H1 (cell line): ENCODE data around the gene CST1. TPM values are rescaled to one million over a fixed set of nuclear protein-coding genes. Genes with fewer than 3 reads are reported as not detected.

Experiments used
- ATF3 ChIP-seq: IDR thresholded peaks from 2 replicates; pipeline ENCODE4 v1.6.1; 2011; ENCODE audit warnings: low read depth, mild to moderate bottlenecking, low read length; ENCODE audit not compliant: insufficient read depth
- KDM4A ChIP-seq: IDR thresholded peaks from one replicate; pipeline ENCODE4 v1.7.1; 2012; ENCODE audit warnings: low read depth, mild to moderate bottlenecking, moderate library complexity, low read length, inconsistent platforms; ENCODE audit not compliant: severe bottlenecking
- NANOG ChIP-seq: IDR thresholded peaks from 2 replicates; pipeline ENCODE4 v1.6.1; 2011; ENCODE audit warnings: low read length, low read depth, mild to moderate bottlenecking, inconsistent platforms; ENCODE audit not compliant: insufficient read depth, poor library complexity, severe bottlenecking
- TAF1 ChIP-seq: IDR thresholded peaks from 2 replicates; pipeline ENCODE4 v1.6.1; 2011; ENCODE audit warnings: mild to moderate bottlenecking, low read depth, low read length
- polyA plus RNA-seq, 7 experiments: library from polyadenylated mRNA; depleted of rRNA in 3 of 7; stranded (reverse) in 5 of 7; unstranded in 2 of 7; fragments of >200 nt in 5 of 7; fragments of 200-250 nt in 2 of 7; gene quantifications; 1 replicate in 5 of 7; 2 replicates in 1 of 7; 4 replicates in 1 of 7; pipeline versions ENCODE4 v1.2.1 to v1.2.3, GENCODE V29; 2011 to 2013; ENCODE audit warnings: missing spikeins in 2 of 7, mixed read lengths in 2 of 7
- total RNA-seq: library from RNA; stranded (reverse); fragmentation: NEBNext Ultra II Directional; extraction: Animal tissue kit (Norgen Biotek cat#: 25700); gene quantifications from 2 replicates; pipeline ENCODE4 v1.2.1, GENCODE V29; 2021

CST1 gene
- total and polyA plus RNA-seq, 2 of the 8 experiments (the other 6 are each of a cell fraction or from before 2014, with no cell fraction given) = 2.3 to 2.9 TPM

- TF ChIP-seq NANOG (no peak), ATF3 (no peak), TAF1 (no peak), KDM4A (no peak)
These were observed 8.7 kb upstream of the CST1 start (continued) for GRCh38 chr20:23759306-23759940.
